Glomerular endothelial cell (primary cell): ENCODE measurements around the gene ULBP3. TPM values are rescaled to one million over a fixed set of nuclear protein-coding genes. Genes with fewer than 3 reads are reported as not detected.

Source experiments
- DNase-seq: peaks from one replicate; pipeline ENCODE4 v3.0.0-alpha.2; 2011; ENCODE audit warnings: low read depth, low spot score; ENCODE audit errors: extremely low read depth
- total RNA-seq: library from RNA; depleted of rRNA; stranded (reverse); fragments of >200 nt; gene quantifications from 2 replicates; pipeline ENCODE4 v1.2.3, GENCODE V29; 2015

The ULBP3 gene
- total RNA-seq, result 8.0 and 11.0 TPM in 2 replicates

GRCh38 chr6:150068720-150069648 lies at the start of gene ULBP3:
ULBP3 (minus strand) TSS chr6:150069121; CDS start chr6:150069066, 55 bp downstream.
- peak; percentile 61 for DNase-seq

GRCh38 chr6:150118627-150119026 lies 49.7 kb upstream of the ULBP3 start:
- no peak for DNase-seq

GRCh38 chr6:150118203-150118602 lies 49.3 kb upstream of the ULBP3 start:
- no peak for DNase-seq

- DNase-seq, result no peak
These were observed 47.4 kb upstream of the ULBP3 start for GRCh38 chr6:150116200-150116800.

- DNase-seq, result no peak
These were observed 46.8 kb upstream of the ULBP3 start for GRCh38 chr6:150115769-150116168.

- DNase-seq, result no peak
These were observed 43.3 kb upstream of the ULBP3 start for GRCh38 chr6:150112233-150112632.

- no peak for DNase-seq
These were observed 33.9 kb upstream of the ULBP3 start for GRCh38 chr6:150102750-150103270.

GRCh38 chr6:150100745-150101144 lies 31.8 kb upstream of the ULBP3 start:
- no peak for DNase-seq

GRCh38 chr6:150099953-150100352 lies 31.0 kb upstream of the ULBP3 start:
- DNase-seq, result no peak

- no peak for DNase-seq
These were observed 30.6 kb upstream of the ULBP3 start for GRCh38 chr6:150099546-150099945.

GRCh38 chr6:150098155-150098554 lies 29.2 kb upstream of the ULBP3 start:
- DNase-seq, result no peak

GRCh38 chr6:150093397-150093796 lies 24.5 kb upstream of the ULBP3 start:
- no peak for DNase-seq

- no peak for DNase-seq
These were observed 22.6 kb upstream of the ULBP3 start for GRCh38 chr6:150091476-150091875.

GRCh38 chr6:150090328-150090727 lies 21.4 kb upstream of the ULBP3 start:
- DNase-seq, result no peak

GRCh38 chr6:150088481-150089154 lies 19.7 kb upstream of the ULBP3 start:
- no peak for DNase-seq

GRCh38 chr6:150087336-150087735 lies 18.4 kb upstream of the ULBP3 start:
- DNase-seq, result no peak

- no peak for DNase-seq
These were observed 17.1 kb upstream of the ULBP3 start for GRCh38 chr6:150086026-150086425.

GRCh38 chr6:150084426-150084825 lies 15.5 kb upstream of the ULBP3 start:
- no peak for DNase-seq

- DNase-seq, result no peak
These were observed 14.9 kb upstream of the ULBP3 start for GRCh38 chr6:150083839-150084238.

- DNase-seq, result no peak
These were observed 12.8 kb upstream of the ULBP3 start for GRCh38 chr6:150081702-150082101.

- DNase-seq, result no peak
These were observed 10.7 kb upstream of the ULBP3 start for GRCh38 chr6:150079604-150080003.
